Measurements from ENCODE around the gene NNMT.

The NNMT gene

GRCh38 chr11:114295676-114296604 is at the start of gene NNMT:
NNMT (plus strand) TSS chr11:114296399; CDS start chr11:114296557, 158 bp downstream.
- DNase-seq = no peak

- no peak for DNase-seq
These were observed 49.0 kb upstream of the NNMT start for GRCh38 chr11:114247070-114247789.

- no peak for DNase-seq
These were observed 46.0 kb upstream of the NNMT start for GRCh38 chr11:114250180-114250579.

GRCh38 chr11:114250993-114251814 is 45.0 kb upstream of the NNMT start:
- DNase-seq = no peak

- DNase-seq = no peak
These were observed 44.3 kb upstream of the NNMT start for GRCh38 chr11:114251815-114252337.

- DNase-seq = no peak
These were observed 43.4 kb upstream of the NNMT start for GRCh38 chr11:114252767-114253166.

GRCh38 chr11:114253771-114254170 is 42.4 kb upstream of the NNMT start:
- DNase-seq = no peak

- DNase-seq = no peak
These were observed 41.5 kb upstream of the NNMT start for GRCh38 chr11:114254571-114255146.

GRCh38 chr11:114255289-114255688 is 40.9 kb upstream of the NNMT start:
- no peak for DNase-seq

- no peak for DNase-seq
These were observed 39.8 kb upstream of the NNMT start for GRCh38 chr11:114256176-114256966.

GRCh38 chr11:114256967-114257286 is 39.3 kb upstream of the NNMT start:
- no peak for DNase-seq

GRCh38 chr11:114257621-114258558 is 38.3 kb upstream of the NNMT start:
- DNase-seq = no peak

GRCh38 chr11:114258696-114259095 is 37.5 kb upstream of the NNMT start:
- DNase-seq = no peak

- DNase-seq = no peak
These were observed 37.1 kb upstream of the NNMT start for GRCh38 chr11:114259124-114259526.

- no peak for DNase-seq
These were observed 36.6 kb upstream of the NNMT start for GRCh38 chr11:114259551-114259983.

GRCh38 chr11:114260077-114260476 is 36.1 kb upstream of the NNMT start:
- no peak for DNase-seq

- no peak for DNase-seq
These were observed 35.7 kb upstream of the NNMT start for GRCh38 chr11:114260483-114260882.

GRCh38 chr11:114261791-114262190 is 34.4 kb upstream of the NNMT start:
- no peak for DNase-seq

- DNase-seq = peak; percentile 34
These were observed 33.3 kb upstream of the NNMT start for GRCh38 chr11:114262681-114263512.
